ENCODE measurements around the gene C1QA. TPM values are rescaled to one million over a fixed set of nuclear protein-coding genes. Genes with fewer than 3 reads are reported as not detected.

C1QA gene, protein sequence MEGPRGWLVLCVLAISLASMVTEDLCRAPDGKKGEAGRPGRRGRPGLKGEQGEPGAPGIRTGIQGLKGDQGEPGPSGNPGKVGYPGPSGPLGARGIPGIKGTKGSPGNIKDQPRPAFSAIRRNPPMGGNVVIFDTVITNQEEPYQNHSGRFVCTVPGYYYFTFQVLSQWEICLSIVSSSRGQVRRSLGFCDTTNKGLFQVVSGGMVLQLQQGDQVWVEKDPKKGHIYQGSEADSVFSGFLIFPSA
- not detected in 2 replicates for total RNA-seq (2014; rRNA removed)
- not detected for polyA plus RNA-seq (2012)

DNA sequence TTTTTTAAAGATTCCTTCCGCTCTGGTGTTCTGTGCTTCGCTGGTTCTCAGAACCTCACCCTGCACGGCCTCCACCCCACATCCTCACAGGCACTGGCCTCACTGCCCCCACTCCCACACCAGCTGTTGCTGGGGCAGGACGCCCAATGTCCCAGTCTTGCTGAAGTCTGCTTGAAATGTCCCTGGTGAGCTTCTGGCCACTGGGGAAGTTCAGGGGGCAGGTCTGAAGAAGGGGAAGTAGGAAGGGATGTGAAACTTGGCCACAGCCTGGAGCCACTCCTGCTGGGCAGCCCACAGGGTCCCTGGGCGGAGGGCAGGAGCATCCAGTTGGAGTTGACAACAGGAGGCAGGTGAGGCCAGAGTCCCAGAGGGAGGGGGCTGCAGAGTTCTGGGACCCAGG lies at the start of gene C1QA:
Gene C1QA (plus strand): TSS at position 276 of the 400 bp plus-strand sequence. CDS start 989 bp downstream, outside the sequence.
- DNase-seq (ENCODE audit: low read depth): no peak

DNA sequence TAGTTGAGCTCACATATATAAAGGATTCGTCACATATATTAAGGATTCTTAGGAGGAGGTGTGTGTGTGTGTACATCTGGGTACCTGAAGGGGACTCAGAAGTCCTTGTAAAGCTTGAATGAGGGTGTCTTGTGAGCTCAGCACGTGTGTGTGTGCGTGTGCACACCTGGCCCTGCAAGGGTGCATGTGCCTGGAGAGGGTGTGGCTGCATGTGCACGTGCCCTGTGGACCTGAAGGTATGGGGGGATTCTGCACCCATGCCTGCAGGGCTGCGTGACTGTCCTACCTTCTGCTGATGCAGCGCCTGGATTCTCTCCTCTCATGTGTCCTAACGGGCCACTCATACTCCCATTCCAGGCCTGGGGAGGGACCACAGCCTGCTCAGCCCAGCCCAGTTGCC lies 49.2 kb upstream of the C1QA start:
- DNase-seq (ENCODE audit: low read depth): no peak

DNA sequence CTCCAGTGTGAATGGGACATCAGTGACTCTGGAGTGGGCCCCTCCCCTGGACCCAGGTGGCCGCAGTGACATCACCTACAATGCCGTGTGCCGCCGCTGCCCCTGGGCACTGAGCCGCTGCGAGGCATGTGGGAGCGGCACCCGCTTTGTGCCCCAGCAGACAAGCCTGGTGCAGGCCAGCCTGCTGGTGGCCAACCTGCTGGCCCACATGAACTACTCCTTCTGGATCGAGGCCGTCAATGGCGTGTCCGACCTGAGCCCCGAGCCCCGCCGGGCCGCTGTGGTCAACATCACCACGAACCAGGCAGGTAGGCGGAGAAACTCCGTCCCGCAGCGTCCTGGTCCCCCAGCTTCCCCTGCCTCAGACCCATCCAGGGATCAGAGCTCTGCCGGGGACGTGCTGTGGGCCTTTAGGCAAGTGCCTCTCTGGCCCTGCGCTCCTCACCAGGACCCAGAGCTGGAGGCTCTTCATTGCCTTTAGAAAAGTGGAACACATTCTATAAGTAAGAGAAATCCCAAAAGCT lies 47.5 kb upstream of the C1QA start:
- DNase-seq (ENCODE audit: low read depth): no peak

DNA sequence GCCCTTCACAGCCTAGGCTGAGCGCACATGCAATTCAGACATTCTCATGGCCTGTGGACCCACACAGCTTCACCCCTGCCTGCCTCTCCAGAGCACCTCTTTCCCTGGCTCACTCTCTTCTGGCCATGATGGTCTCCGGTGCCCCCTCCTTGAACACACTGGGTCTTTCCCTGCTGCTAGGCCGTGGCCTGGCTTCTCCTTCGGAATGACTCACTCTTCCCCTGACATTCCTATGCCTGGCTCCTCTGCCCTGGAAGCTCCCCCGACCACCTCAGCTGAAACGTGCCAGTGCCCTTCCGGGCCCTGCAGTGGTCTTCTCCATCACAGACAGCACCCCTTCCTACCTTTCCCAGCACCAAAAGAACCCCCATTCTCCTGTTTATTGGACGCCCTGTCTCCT lies 44.9 kb upstream of the C1QA start:
- DNase-seq (ENCODE audit: low read depth): no peak

DNA sequence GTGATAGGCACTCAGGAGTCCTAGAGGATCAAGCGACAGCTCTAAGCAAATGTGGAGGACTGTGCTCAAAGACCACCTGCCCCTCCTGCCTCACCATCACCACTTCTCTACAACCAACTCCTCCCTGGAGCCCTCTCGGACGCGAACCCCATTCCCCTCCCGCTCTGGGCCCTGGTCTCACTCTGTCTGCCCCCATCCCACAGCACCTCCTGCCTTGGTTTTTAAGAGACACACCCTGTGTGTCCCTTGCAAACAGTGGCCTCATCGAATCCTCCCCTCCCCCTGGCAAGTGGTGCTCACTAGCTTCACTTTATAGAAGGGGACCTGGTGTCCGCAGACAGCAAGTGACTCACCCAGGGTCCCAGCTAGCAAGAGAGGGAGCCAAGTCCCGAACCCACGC lies 44.4 kb upstream of the C1QA start:
- no peak for DNase-seq (ENCODE audit: low read depth)

DNA sequence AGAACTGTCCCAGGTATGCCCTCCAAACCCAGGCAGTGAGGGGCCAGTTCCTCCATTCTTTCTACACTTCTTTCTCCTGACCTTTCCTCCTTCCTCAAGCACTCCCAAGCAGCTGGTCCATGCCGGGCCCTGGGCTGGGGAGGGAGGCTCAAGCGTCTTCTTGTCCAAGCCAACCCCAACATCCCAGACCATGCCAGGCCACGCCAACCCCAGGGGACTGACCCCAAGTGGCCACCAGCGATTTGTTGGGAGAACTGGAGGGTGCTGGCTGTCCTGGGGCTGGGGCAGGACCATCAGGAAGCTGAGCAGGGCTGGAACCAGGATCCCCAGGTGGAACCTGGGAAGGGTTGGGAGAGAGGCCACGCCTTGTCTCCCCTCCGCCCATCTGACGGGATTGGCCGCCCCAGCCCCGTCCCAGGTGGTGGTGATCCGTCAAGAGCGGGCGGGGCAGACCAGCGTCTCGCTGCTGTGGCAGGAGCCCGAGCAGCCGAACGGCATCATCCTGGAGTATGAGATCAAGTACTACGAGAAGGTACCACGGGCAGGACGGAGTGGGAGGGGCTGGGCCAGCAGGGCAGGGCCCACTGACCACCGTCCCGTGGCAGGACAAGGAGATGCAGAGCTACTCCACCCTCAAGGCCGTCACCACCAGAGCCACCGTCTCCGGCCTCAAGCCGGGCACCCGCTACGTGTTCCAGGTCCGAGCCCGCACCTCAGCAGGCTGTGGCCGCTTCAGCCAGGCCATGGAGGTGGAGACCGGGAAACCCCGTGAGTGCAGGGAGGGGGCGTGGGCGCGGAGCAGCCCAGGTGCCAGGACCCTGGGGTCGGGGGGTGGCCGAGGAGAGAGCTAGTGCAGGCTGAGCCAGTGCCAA lies 43.3 kb upstream of the C1QA start:
- no peak for DNase-seq (ENCODE audit: low read depth)

DNA sequence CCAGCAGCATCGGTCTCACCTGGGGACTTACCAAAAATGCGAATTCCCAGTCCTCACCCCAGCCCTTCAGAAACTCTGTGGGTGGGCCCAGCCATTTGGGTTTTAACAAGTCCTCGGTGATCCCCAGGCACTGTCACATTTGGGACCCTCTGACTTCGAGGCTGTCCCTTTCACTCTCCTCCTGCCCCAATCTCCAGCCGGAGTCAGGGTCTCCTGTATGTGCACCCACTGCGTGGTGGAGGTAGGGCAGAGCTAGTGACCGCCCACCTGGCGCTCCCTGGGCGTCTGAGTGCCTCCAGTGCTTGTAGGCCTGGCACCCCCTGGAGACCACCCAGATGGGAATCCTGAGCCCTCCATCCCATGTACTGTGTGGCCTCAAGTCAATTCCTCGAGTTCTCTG lies 42.0 kb upstream of the C1QA start:
- DNase-seq (ENCODE audit: low read depth): no peak

DNA sequence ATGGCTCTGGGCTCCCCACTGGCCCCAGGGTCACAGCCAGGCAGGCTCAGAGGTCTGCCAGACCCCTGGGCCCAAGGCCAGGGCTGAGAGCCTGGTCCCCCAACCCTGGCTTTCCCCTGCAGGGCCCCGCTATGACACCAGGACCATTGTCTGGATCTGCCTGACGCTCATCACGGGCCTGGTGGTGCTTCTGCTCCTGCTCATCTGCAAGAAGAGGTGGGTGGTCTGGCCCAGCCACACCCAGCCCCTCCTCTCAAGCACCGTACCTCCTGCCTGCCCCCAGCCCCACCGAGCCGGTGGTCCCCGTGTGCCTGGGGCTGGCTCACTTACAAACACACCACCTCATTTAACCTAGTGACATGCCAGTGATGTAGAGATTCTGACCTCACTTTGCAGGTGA lies 41.3 kb upstream of the C1QA start:
- no peak for DNase-seq (ENCODE audit: low read depth)

DNA sequence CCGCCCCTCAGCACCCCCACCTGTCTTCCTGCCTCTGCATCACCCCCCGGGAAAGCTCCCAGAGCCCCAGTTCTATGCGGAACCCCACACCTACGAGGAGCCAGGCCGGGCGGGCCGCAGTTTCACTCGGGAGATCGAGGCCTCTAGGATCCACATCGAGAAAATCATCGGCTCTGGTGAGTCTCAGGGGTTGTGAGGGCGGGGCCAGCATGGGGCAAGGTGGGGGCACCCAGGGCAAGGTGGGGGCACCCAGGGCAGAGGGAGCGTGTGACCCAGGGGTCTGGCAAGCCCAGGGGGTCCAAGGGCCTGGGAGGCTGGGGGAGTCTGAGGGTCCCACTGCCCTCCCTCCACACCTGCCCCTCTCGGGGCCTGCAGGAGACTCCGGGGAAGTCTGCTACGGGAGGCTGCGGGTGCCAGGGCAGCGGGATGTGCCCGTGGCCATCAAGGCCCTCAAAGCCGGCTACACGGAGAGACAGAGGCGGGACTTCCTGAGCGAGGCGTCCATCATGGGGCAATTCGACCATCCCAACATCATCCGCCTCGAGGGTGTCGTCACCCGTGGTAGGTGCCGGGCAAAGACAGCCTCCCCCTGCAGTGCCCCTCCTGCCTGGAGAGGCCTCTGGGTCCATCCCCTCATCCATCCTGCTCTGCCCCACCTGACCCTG lies 39.0 kb upstream of the C1QA start:
- DNase-seq (ENCODE audit: low read depth): no peak

DNA sequence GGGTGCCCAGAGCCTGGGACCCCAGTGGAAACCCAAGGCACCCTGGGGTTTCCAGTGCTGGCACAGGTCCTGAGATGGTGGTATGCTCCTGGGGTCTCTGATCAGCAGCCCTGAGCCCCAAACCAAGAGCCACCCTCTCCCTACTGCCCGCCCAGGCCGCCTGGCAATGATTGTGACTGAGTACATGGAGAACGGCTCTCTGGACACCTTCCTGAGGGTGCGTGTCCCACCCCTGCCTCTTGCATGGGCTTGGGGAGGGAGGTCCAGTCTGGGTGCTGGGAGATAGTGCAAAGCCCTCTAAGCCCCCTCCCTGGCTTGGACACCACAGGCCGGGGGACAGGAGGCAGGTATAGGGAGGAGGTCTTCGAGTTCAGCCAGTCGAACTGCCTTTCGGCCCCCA lies 38.4 kb upstream of the C1QA start:
- DNase-seq (ENCODE audit: low read depth): no peak

DNA sequence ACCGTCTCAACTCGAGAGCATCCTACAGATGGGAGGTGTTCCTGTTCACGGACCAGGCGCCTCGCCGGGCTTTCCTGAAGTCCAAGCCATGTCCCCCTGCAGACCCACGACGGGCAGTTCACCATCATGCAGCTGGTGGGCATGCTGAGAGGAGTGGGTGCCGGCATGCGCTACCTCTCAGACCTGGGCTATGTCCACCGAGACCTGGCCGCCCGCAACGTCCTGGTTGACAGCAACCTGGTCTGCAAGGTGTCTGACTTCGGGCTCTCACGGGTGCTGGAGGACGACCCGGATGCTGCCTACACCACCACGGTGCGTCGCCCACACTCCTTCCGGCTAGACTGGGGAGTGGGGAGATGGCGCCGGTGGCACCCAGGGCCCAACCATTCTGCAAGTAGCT lies 37.7 kb upstream of the C1QA start:
- DNase-seq (ENCODE audit: low read depth): no peak

DNA sequence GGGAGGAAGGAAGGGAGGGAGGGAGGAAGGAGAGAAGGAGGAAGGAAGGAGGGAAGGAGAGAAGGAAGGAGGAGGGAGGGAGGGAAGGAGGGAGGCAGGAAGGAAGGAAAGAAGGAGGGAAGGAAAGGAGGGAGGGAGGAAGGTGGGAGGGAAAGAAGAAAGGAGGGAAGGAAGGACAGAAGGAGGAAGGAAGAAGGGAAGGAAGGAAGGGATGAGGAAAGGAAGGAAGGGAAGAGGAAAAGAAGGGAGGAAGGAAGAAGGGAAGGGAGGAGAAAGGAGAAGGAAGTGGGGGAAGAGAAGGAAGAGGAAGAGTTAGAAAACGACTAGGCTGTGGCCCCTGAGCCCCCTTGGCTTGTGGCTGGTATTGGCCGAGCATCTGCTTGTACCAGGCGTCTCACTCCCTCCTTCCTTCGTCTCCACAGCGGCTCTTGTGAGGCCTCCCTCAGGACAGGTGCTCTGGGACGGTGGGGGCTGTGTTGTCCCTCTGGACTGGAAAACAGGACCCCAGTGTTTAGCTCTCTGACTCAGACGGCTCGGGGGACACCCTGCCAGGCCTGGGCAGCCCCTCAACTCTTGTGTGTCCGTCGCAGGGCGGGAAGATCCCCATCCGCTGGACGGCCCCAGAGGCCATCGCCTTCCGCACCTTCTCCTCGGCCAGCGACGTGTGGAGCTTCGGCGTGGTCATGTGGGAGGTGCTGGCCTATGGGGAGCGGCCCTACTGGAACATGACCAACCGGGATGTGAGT lies 36.2 kb upstream of the C1QA start:
- no peak for DNase-seq (ENCODE audit: low read depth)

DNA sequence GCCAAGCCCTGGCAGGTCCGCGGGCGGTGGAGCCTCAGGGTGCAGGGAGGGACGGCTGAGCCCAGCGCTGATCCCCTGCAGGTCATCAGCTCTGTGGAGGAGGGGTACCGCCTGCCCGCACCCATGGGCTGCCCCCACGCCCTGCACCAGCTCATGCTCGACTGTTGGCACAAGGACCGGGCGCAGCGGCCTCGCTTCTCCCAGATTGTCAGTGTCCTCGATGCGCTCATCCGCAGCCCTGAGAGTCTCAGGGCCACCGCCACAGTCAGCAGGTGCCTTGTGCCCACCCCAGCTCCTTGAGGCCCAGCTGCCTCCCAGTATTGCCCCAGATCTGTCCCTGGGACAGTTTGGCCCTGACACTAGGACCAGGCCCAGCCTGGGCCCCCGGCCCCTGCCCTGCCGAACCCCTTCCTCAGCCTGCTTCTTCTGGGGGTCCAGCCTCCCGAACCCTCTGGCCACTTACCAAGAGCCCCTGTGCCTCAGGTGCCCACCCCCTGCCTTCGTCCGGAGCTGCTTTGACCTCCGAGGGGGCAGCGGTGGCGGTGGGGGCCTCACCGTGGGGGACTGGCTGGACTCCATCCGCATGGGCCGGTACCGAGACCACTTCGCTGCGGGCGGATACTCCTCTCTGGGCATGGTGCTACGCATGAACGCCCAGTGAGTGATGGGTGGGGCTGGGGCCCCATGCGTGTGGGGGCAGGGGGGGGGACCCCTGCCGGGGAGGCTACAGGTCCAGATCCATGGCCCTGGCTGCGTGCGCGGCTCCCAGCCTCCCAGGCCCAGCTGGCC lies 35.4 kb upstream of the C1QA start:
- DNase-seq (ENCODE audit: low read depth): no peak

DNA sequence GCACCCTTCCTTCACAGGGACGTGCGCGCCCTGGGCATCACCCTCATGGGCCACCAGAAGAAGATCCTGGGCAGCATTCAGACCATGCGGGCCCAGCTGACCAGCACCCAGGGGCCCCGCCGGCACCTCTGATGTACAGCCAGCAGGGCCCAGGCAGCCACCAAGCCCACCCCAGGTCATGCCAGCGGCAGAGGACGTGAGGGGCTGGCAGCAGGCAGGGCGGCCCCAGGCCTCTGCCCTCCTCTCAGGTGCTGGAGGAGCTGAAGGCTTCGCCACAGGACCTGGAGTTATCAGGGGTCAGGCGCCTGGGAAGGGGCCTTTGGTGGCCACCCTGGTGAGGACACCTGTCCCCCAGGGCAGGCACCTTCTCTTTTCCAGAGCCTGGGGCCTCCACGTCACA lies 34.8 kb upstream of the C1QA start:
- DNase-seq (ENCODE audit: low read depth): no peak

DNA sequence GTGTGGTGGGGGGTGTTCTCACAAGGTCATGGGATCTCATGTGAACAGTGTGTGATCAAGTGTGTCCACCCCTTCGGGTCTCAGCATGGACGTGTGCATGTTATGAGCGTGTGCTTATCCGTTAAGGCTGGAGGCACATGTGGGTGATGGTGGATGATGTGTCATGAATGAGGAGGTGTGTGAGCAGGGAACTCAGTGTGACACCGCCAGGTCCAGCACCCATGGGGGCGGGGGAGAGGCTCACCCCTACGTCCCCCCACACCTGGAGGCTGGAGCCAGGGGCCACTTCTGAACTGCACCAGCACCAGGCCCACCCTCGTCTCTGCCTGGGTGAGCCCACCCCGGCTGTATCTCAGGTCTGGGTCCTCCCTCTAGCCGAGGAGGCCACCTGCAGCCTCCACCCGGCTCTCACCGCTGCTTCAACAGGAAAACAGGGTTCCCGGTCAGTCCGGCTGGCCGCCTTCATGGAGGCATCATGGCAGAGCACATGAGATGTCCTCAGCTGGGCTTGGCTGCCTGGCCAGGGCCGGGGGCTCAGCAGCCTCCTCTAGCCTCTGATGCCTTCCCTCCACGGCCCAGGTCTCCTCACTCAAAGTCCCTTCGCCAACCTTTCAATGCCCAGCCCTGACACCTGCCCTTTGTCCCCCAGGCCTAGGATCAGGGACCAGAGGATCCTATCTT lies 34.2 kb upstream of the C1QA start:
- DNase-seq (ENCODE audit: low read depth): no peak

DNA sequence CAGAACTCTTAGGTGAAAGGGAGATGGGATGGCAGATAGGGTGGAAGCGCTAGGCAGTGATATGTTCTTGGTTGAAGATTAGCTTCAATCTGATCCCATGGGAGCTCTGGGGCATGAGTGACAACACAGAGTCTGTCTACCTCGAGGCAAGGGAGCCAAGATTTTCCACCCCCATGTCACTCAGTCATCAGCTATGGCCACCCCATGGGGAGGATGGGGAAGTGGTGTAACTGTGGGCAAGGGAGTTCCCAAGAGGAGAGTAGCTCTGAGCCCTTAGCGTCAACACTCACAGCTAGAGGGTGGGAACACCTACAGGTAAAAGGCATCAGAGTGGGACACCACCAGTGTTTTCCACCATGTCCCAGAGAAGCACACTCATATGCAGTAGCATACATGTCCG lies 30.3 kb upstream of the C1QA start:
- DNase-seq (ENCODE audit: low read depth): no peak

DNA sequence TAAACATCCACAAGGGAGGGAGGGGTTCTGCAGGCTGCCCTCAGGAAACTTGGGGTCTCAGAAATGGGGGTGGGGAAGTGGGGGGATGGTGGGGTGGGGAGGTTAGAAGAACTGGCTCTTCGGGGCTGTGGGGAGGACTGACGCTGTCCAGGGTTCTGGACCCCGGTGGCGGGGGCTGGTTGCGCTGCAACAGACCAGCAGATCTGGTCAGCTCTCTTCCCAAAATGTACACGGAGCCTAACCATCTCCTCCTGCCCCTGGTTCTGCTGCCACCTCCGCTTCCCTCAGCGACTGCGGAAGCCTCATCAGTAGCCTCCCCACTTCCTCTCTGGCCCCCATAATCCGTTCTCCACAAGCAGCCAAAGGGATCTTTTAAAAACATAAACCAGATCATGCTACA lies 29.3 kb upstream of the C1QA start:
- DNase-seq (ENCODE audit: low read depth): no peak

DNA sequence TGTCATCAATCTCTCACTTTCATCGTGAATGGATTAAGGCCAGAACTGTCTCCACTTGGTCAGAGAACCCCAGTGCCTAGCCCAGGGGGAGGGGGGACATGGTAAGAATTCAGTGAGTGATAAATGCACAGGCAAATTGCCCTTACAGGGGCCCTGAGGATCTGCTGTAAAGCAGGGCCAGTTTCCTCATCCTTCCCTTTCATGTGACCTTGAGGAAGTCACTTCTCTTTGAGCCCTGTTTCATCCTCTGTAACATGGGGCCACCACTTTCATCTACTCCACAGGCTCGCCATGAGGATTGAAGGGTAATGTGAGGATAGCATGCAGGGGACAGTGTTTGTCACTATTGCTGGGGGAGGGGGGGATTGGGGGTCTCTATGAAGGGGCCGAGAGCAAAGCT lies 28.1 kb upstream of the C1QA start:
- no peak for DNase-seq (ENCODE audit: low read depth)

DNA sequence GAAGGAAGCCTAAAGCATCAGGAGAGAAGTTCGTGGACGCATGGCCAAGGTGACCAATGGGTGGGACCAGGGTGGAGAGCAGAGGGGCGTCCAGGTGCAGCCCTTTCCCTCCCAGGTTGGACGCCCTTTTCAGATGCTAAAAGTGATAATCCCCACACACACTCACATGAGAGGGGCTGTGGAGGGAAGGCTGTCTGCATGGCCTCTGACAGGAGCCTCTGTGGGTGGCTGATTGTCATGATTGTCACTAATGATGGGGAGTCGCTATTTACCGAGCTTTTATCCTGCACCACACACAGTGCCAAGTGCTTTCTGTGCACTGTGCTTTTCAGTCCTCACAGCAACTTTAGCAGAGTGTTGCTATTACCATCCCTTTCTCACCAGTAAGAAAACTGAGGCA lies 27.1 kb upstream of the C1QA start:
- no peak for DNase-seq (ENCODE audit: low read depth)

DNA sequence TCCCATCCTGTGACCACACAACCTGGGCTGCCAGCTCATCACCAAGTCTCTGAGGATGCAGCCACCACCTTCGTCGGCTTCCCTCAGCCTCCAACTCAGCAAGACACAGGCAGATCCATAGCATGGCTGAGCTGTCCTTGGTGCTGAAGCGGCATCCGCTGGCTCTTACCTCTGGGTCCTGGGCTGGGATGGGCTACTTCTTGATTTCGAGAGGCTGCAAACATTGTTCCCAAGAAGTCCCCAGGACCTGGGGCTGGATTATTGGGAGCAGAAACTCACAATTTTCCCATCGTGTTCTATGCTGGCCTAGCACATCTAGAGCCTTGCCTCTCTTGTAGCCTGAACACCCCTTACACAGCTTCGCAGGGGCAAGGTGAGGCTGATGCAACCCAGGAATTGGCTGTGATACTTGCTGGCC lies 24.9 kb upstream of the C1QA start:
- peak; percentile 44 for DNase-seq (ENCODE audit: low read depth)

Measured in LHCN-M2 (cell line).